HEK293 (cell line): ENCODE data around the gene NAT8L.

ENCODE experiments used
- CTCF ChIP-seq: fragments of 450-650 bp; formaldehyde crosslinking; IDR thresholded peaks from 2 replicates; pipeline ENCODE4 v1.5.1; 2016; ENCODE audit warnings: missing biosample characterization, missing genetic modification characterization
- GLI4 ChIP-seq: fragments of 450-650 bp; formaldehyde crosslinking; IDR thresholded peaks from 2 replicates; pipeline ENCODE4 v1.5.1; 2016; ENCODE audit warnings: missing biosample characterization, missing genetic modification characterization
- TRIM28 ChIP-seq: IDR thresholded peaks from 2 replicates; pipeline ENCODE4 v1.6.1; 2011; ENCODE audit warnings: low read length, control low read depth, borderline replicate concordance
- ZFP37 ChIP-seq: fragments of 450-650 bp; formaldehyde crosslinking; IDR thresholded peaks from 2 replicates; pipeline ENCODE4 v1.5.1; 2016; ENCODE audit warnings: missing biosample characterization, missing genetic modification characterization
- ZFP41 ChIP-seq: fragments of 450-650 bp; formaldehyde crosslinking; IDR thresholded peaks from 2 replicates; pipeline ENCODE4 v1.5.1; 2016; ENCODE audit warnings: missing biosample characterization, missing genetic modification characterization, borderline replicate concordance
- ZNF292 ChIP-seq: fragments of 450-650 bp; formaldehyde crosslinking; IDR thresholded peaks from 2 replicates; pipeline ENCODE4 v1.5.1; 2016; ENCODE audit warnings: low read depth, missing biosample characterization, missing genetic modification characterization, borderline replicate concordance

- TF ChIP-seq ZFP37 (no peak), ZNF292 (tag by site-specific recombination) (no peak), CTCF (tag by site-specific recombination) (no peak), ZFP41 (tag by site-specific recombination) (no peak), TRIM28 (no peak), GLI4 (tag by site-specific recombination) (no peak)
Observed at GRCh38 chr4:2009651-2010233, 49.4 kb upstream of the NAT8L start.
